GM10266 (cell line): Measurements from ENCODE around the gene SOX3.

Experiments used
- DNase-seq: peaks from one replicate; pipeline ENCODE4 v3.0.0; 2012; ENCODE audit errors: extremely low spot score
- TF ChIP-seq, protein P1 (sequence below): IDR thresholded peaks from 2 replicates; pipeline ENCODE4 v1.5.1; 2012; ENCODE audit warnings: mild to moderate bottlenecking, low read depth; ENCODE audit not compliant: control insufficient read depth, insufficient read depth; ENCODE audit errors: missing control alignments

The SOX3 gene

DNA sequence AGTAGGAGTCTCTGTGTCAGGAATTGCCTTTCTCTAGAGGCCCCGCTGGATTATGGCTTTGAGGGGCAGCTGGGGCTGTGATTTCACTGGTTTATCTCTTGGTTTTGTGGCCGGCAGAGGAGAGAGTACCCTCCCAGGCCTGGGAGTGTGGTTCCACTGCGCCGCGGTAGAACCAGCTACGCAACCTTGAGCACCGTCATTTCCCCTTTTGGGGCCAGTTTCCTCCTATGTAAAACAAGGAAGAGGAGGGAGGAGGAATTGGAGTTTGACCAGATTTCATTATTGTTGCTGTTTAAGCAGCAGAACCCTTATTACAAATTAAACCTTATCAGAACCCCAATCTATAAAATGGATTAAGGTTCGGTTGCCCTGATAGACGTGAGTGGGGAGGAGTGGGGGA, 4.4 kb downstream of the SOX3 start:
- no peak for DNase-seq
- TF ChIP-seq, protein P1, sequence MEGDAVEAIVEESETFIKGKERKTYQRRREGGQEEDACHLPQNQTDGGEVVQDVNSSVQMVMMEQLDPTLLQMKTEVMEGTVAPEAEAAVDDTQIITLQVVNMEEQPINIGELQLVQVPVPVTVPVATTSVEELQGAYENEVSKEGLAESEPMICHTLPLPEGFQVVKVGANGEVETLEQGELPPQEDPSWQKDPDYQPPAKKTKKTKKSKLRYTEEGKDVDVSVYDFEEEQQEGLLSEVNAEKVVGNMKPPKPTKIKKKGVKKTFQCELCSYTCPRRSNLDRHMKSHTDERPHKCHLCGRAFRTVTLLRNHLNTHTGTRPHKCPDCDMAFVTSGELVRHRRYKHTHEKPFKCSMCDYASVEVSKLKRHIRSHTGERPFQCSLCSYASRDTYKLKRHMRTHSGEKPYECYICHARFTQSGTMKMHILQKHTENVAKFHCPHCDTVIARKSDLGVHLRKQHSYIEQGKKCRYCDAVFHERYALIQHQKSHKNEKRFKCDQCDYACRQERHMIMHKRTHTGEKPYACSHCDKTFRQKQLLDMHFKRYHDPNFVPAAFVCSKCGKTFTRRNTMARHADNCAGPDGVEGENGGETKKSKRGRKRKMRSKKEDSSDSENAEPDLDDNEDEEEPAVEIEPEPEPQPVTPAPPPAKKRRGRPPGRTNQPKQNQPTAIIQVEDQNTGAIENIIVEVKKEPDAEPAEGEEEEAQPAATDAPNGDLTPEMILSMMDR = no peak

DNA sequence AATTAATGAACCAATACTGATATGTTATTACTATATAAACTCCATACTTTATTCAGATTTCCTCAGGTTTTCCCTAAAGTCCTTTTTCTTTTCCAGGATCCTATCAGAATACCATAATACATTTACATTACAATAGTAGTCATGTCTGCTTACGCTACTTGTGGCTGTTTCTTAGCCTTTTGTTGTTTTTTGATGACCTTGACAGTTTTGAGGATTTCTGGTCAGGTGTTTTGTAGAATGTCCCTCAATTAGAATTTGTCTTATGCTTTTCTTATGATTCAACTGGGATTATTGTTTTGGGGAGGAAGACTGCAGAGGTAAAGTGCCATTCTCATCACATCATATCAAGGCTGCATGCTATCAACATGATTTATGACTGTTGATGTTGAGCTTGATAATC, 9.1 kb downstream of the SOX3 start:
- DNase-seq = no peak
- TF ChIP-seq, protein P1 = no peak

DNA sequence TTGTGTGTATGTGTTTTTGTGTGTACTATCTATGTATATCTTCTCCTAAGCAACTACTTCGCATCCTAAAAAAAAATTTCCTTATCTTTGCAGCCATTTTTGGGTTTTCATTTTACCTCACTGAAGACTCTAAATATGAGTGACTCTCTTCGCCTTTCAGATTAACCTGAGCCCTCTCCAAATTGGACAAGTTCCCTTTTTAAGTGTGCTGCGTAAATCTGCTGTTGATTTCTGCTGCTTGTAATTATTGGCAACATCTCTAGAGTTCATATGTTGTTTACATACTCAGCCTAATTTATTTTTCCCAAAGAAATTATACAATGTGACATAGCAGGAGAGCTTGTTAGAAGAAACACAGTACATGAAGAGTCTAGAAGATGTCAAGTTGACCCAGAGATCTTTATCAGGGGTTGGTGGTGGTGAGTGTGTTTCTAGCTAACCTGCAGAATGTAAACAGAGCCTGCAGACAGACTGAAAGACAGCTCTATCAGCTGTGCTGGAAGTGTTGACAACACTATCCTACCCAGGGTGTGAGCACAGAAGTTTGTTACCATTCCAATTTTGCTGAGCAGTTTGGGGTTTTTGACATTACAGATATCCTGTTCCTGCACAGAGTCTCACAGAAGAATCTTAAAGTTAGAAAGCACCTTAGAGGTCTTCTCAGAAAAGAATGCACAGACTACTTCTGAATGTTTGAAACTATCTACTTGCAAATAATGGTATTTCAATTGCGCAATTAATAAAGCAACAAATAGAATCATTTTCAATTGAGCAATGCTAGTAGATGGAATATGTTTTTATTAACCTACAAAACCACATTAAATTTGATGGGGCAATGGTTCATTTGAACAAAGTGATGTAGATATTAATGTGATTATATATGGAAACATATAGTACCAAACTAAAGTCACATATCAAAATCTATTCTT, 12.5 kb downstream of the SOX3 start:
- TF ChIP-seq, protein P1 = no peak
- no peak for DNase-seq

DNA sequence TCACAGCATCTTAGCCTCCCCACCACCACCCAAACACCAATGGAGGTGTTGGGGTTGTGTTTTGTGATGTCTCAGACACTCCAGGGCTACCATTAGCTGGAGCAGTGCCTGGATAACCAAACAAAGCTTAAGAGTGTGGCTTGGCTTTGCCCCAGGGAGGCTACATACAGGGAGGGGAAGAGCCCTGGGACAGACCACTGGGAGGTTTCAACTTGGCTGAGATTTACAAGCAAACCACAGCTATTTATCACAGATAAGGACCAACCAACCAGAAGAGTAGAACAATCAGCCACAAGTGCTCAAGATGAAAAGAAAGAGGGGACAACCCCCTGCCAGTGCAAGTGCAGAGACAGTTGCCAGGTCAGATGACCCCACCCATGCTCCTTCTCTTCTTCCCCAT, 24.1 kb downstream of the SOX3 start:
- DNase-seq = no peak
- TF ChIP-seq, protein P1 = no peak

DNA sequence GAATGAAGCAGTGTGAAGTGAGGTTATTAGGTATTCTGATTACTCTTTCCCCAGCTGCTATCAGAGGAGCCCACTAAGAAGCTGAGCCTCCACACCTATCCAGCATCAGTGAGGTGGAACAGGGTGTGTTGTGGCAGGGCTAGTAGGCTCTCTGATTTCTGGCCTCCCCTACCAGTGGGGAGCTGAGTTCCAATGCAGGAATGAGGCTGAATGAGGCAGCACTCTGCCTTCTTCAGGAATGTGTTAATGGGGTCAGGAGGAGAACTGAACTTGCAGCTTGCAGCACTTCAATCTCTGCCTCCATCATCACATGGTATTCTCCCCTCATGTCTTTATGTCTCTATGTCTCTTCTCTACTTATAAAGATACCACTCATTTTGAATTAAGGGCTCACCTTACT, 26.9 kb downstream of the SOX3 start:
- TF ChIP-seq, protein P1 = no peak
- no peak for DNase-seq

DNA sequence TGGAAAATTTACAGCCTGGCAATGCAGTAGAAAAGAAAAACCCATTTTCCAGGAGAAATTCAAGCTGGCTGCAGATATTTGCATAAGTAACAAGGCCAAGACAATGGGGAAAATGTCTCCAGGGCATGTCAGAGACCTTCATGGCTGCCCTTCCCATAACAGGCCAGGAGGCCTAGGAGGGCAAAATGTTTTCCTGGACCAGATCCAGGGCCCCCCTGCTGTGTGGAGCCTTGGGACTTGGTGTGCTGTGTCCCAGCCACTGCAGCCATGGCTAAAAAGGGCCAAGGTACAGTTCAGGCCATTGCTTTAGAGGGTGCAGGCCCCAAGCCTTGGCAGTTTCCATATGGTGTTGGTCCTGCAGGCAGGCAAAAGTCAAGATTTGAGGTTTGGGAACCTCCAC, 29.8 kb downstream of the SOX3 start:
- TF ChIP-seq, protein P1 = no peak
- no peak for DNase-seq

DNA sequence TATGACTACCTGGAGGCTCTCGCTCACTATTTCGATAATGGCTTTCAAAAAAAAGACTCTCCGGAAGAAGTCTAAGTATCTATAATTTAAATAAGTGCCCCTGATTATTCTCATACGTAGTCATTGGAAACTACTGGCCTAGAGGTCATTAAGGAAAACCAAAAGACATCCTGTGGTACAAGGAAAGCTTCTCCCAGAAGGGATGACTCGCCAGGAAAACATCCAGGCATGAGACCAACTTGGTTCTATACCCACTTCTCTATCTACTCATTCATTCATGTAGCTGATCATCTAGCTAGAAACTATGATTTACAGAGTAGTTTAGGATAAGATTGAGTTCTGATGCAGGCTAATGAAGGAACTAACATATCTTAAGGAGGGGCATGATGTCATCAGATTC, 37.7 kb downstream of the SOX3 start:
- TF ChIP-seq, protein P1 = no peak
- DNase-seq = no peak
